ENCODE results near the gene YDJC. TPM values are rescaled to one million over a fixed set of nuclear protein-coding genes. Genes with fewer than 3 reads are reported as not detected.

YDJC gene
- total and polyA plus RNA-seq, 8 donors = 8.1 to 75.3 (median 38.1) TPM

DNA sequence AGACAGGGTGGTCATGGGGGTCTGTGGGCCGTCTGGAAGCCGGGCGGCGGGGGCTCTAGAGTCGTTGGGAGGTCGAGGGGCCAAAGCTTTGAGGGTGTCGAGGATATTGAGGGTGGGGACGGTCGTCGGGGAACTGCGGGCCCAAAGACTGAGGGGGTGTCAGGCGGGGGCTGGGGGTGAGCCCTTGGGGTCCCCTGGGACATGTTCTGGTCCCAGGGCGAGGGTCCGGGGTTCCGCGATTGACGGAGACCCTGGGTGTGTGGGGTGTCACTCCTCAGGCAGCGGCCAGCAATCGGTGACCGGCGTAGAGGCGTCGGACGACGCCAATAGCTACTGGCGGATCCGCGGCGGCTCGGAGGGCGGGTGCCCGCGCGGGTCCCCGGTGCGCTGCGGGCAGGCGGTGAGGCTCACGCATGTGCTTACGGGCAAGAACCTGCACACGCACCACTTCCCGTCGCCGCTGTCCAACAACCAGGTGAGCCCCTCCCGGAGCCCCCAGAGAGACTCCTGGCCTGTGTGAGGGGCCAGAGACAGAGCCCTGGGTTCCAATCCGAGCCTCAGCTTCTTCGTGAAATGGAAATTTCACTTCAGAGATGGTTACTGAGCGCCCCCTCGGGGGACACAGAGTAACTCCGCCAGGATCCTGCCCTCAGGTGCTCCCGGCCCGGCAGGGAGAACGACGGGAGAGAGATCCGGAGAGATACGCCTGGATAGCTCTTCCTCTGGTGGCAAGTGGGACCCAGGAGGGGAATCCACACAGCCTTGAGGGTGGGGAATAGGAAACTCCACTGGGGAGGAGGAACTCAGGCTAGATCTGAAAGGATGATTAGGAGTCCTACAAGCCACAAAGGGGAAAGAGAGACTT, 13.0 kb upstream of the YDJC start:
- Histone ChIP-seq H3K4me1 (peaks cover 21 to 39% (median 35%) of the 10 kb centered on the region in 4 donors), H3K27me3 (no peaks in the 10 kb centered on the region), H3K9me3 (no peaks in the 10 kb centered on the region), H3K36me3 (peaks cover 8 to 28% (median 17%) of the 10 kb centered on the region in 4 donors), H3K27ac (peak overlapping the region; percentile 82 to 87 (median 84)), H3K4me3 (peak overlapping the region; percentile 76 to 80 (median 78))
- WGBS, 5 donors = 1 to 2% (median 1%) methylated on average over 15 to 56 of the region's 56 CpGs
- intact Hi-C loops (cut with DNase I; ENCODE audit: low total_unique reads) = no loop called here
- DNase-seq = peak; percentile 57 to 78
- TF ChIP-seq EP300 (IDR thresholded peaks at IDR 0.05) (no peak), CTCF (IDR thresholded peaks at IDR 0.05) (peak in 4 of 7 experiments; percentile 21 to 45 (median 36)), POLR2AphosphoS5 (IDR thresholded peaks at IDR 0.05) (no peak), POLR2A (IDR thresholded peaks at IDR 0.05) (no peak)

DNA sequence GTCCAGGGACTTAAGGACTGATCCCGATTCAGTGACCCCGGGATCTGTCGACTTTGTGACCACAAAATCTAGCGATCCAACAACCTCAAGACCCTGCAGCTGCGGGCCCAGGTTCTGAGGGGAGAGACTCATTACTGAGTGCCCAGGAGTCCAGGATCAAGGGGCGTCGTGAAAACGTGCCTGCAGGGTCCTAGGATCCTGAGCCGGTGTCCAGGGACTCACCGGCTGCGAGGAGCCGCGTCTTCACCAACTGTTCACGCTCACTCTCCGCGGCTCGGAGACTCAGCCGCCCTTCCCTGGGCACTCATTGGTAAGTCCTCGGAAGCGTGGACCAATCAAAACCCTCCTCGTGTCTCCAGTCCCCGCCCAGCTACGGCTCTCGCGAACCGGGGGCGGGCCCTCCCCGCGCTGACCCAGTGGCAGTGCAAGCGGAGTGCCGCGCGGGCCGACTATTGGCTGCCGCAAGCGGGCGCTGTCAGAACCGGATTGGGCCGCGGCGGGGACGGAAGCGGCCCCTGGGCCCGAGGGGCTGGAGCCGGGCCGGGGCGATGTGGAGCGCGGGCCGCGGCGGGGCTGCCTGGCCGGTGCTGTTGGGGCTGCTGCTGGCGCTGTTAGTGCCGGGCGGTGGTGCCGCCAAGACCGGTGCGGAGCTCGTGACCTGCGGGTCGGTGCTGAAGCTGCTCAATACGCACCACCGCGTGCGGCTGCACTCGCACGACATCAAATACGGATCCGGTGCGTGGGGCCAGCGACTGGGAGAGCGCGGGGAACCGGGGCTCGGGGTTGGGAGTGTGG, 12.2 kb upstream of the YDJC start, which contains the start of gene SDF2L1:
TSS of gene SDF2L1 (plus strand) at position 514 of the 795 bp plus-strand sequence. CDS start at position 549, 35 bp downstream.
- intact Hi-C loops (cut with DNase I; ENCODE audit: low total_unique reads) = no loop called here
- DNase-seq = peak; percentile 99 to 100
- WGBS, 5 donors = 0 to 1% (median 0%) methylated on average over 45 to 76 of the region's 76 CpGs
- peaks cover 8 to 24% (median 17%) of the 10 kb centered on the region in 4 donors for H3K36me3 ChIP-seq
- H3K27me3 ChIP-seq = no peaks in the 10 kb centered on the region
- TF ChIP-seq POLR2A (IDR thresholded peaks at IDR 0.05) (peak in 2 of 4 donors; percentile 18 to 55), EP300 (IDR thresholded peaks at IDR 0.05) (no peak), CTCF (IDR thresholded peaks at IDR 0.05) (peak in 4 of 7 experiments; percentile 14 to 30 (median 25)), POLR2AphosphoS5 (IDR thresholded peaks at IDR 0.05) (peak; percentile 56 to 82 (median 74))
- peak within 1 kb of the TSS; percentile 82 to 87 (median 84) for H3K27ac ChIP-seq
- H3K4me3 ChIP-seq = peak within 1 kb of the TSS; percentile 76 to 80 (median 78)
- H3K4me1 ChIP-seq = peaks cover 21 to 38% (median 32%) of the 10 kb centered on the region in 4 donors
- no peaks in the 10 kb centered on the region for H3K9me3 ChIP-seq

DNA sequence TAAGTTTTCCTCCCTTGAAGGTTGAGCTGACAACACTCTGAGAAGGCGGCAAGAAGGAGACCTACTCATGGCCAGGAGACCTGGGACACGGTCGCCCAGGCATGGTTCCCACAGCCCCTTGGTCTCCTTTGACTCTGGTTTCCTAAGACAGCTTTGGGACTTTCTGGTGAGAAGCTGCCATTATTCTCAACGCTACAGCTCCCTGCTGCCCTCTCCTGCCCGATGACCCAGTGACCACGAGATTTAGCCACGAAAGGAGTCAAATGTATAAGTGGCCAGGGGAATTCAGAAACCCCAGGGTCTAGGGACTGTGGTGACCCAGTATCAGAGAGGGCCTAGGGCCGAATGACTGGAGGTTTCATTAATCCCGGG, 11.6 kb upstream of the YDJC start:
- Histone ChIP-seq H3K4me1 (peaks cover 21 to 32% (median 27%) of the 10 kb centered on the region in 4 donors), H3K27ac (peak overlapping the region; percentile 74 to 84 (median 82)), H3K4me3 (peak overlapping the region; percentile 76 to 80 (median 78)), H3K36me3 (peaks cover 8 to 23% (median 15%) of the 10 kb centered on the region in 4 donors), H3K27me3 (no peaks in the 10 kb centered on the region), H3K9me3 (no peaks in the 10 kb centered on the region)
- 4 to 10% (median 9%) methylated on average over 9 of the region's 9 CpGs for WGBS, 5 donors
- DNase-seq = peak; percentile 53 to 69
- no peak for TF ChIP-seq EP300 (IDR thresholded peaks at IDR 0.05)
- TF ChIP-seq CTCF (IDR thresholded peaks at IDR 0.05) = peak in 3 of 7 experiments; percentile 12 to 19 (median 12)
- intact Hi-C loops (cut with DNase I; ENCODE audit: low total_unique reads) = no loop called here

DNA sequence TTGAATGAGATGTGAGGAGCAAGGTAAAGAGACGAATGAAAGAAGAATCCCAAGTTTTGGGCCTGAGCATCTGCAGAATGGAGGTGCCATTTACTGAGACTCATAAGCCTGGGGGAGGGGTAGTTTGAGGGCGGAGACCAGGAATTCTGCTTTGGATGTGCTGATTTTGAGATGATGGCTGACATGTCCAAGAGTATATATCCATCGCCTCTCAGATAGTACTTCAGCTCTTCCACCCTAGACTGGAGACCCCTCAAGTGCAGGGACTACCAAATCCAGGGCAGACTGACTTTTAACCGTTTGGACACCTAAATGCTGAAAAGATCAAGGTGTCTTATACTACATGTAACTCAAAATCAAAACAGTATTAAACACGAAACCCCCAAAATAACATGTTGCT, 11.0 kb upstream of the YDJC start:
- 84 to 92% (median 87%) methylated on average over 5 of the region's 5 CpGs for WGBS, 5 donors
- intact Hi-C loops (cut with DNase I; ENCODE audit: low total_unique reads) = no loop called here
- H3K27ac ChIP-seq = no peak overlapping the region

More for the DNA sequence above, 11.0 kb upstream of the YDJC start:
- Histone ChIP-seq H3K4me3 (no peak overlapping the region), H3K9me3 (no peaks in the 10 kb centered on the region), H3K36me3 (peaks cover 8 to 18% (median 13%) of the 10 kb centered on the region in 4 donors), H3K27me3 (no peaks in the 10 kb centered on the region), H3K4me1 (peaks cover 21 to 30% (median 24%) of the 10 kb centered on the region in 4 donors)
- DNase-seq = no peak
- TF ChIP-seq POLR2A (IDR thresholded peaks at IDR 0.05) (no peak), POLR2AphosphoS5 (IDR thresholded peaks at IDR 0.05) (no peak), CTCF (IDR thresholded peaks at IDR 0.05) (no peak), EP300 (IDR thresholded peaks at IDR 0.05) (no peak)
